Activated naive CD4-positive, alpha-beta T cell treated with anti-CD3 and anti-CD28 coated beads, Interleukin-2, amount 50 U/mL, for 72 hours (primary cell): ENCODE results near the gene CHIA. TPM values are rescaled to one million over a fixed set of nuclear protein-coding genes. Genes with fewer than 3 reads are reported as not detected.

Source experiments
- ATAC-seq, 2 donors: fragments of 150-1000 bp; cut with Tn5 transposase; 2 replicates each; pipeline ENCODE4 v1.10.0; 2021; ENCODE audit warnings: mild to moderate bottlenecking in 2 of 2, moderate library complexity in 2 of 2
- DNase-seq, 2 donors: peaks; one replicate each; pipeline ENCODE4 v3.0.0; 2021 to 2022; ENCODE audit warnings: low spot score in 2 of 2
- H3K27ac Mint-ChIP-seq, 2 donors: one replicate each; pipeline ENCODE4 v1.8.0; 2022; ENCODE audit warnings: mild to moderate bottlenecking in 2 of 2, mixed read lengths in 2 of 2
- H3K36me3 Mint-ChIP-seq, 2 donors: one replicate each; pipeline ENCODE4 v1.8.0; 2022; ENCODE audit warnings: mixed read lengths in 2 of 2
- H3K9me3 Mint-ChIP-seq, 2 donors: one replicate each; pipeline ENCODE4 v1.8.0; 2022; ENCODE audit warnings: mixed read lengths in 2 of 2
- total RNA-seq, 2 donors: library from RNA; stranded (reverse); gene quantifications; one replicate each; pipeline ENCODE4 v1.2.3, GENCODE V29; 2022

CHIA gene
- total RNA-seq, 2 donors from 2014 or later = 0.25 TPM; not detected in 1

- Mint-ChIP-seq H3K9me3 (peaks cover 0 to 16% of the 10 kb centered on the region in 2 donors), H3K36me3 (peaks cover 0 to 19% of the 10 kb centered on the region in 2 donors), H3K27ac (no peak overlapping the region)
- ATAC-seq (peak in 1 of 2 donors; percentile 33), DNase-seq (no peak)
These were observed 14.7 kb upstream of the CHIA start for GRCh38 chr1:111275780-111276433.

GRCh38 chr1:111279144-111279543 is 11.5 kb upstream of the CHIA start:
- Mint-ChIP-seq H3K9me3 (peaks cover 0 to 16% of the 10 kb centered on the region in 2 donors), H3K36me3 (peaks cover 0 to 19% of the 10 kb centered on the region in 2 donors), H3K27ac (peak overlapping the region in 1 of 2 donors; percentile 31)
- ATAC-seq (peak in 1 of 2 donors; percentile 46), DNase-seq (no peak)

GRCh38 chr1:111280267-111280666 is 10.4 kb upstream of the CHIA start:
- ATAC-seq (no peak), DNase-seq (no peak)
- no peak overlapping the region for H3K27ac Mint-ChIP-seq
- H3K9me3 Mint-ChIP-seq = peaks cover 0 to 16% of the 10 kb centered on the region in 2 donors
- H3K36me3 Mint-ChIP-seq = peaks cover 0 to 19% of the 10 kb centered on the region in 2 donors

GRCh38 chr1:111281411-111281810 is 9.2 kb upstream of the CHIA start:
- DNase-seq (no peak), ATAC-seq (no peak)
- peaks cover 0 to 13% of the 10 kb centered on the region in 2 donors for H3K9me3 Mint-ChIP-seq
- peaks cover 0 to 19% of the 10 kb centered on the region in 2 donors for H3K36me3 Mint-ChIP-seq
- no peak overlapping the region for H3K27ac Mint-ChIP-seq

GRCh38 chr1:111283838-111284237 is 6.8 kb upstream of the CHIA start:
- ATAC-seq (no peak), DNase-seq (no peak)
- Mint-ChIP-seq H3K9me3 (peaks cover 0 to 5% of the 10 kb centered on the region in 2 donors), H3K36me3 (peaks cover 0 to 8% of the 10 kb centered on the region in 2 donors), H3K27ac (no peak overlapping the region)

GRCh38 chr1:111285879-111286278 is 4.8 kb upstream of the CHIA start:
- no peak overlapping the region for H3K27ac Mint-ChIP-seq
- no peak for DNase-seq
- ATAC-seq = no peak
- H3K9me3 Mint-ChIP-seq = no peaks in the 10 kb centered on the region
- H3K36me3 Mint-ChIP-seq = no peaks in the 10 kb centered on the region

- ATAC-seq (no peak), DNase-seq (no peak)
- Mint-ChIP-seq H3K9me3 (no peaks in the 10 kb centered on the region), H3K27ac (no peak overlapping the region), H3K36me3 (no peaks in the 10 kb centered on the region)
These were observed 3.7 kb upstream of the CHIA start for GRCh38 chr1:111286912-111287311.

GRCh38 chr1:111289371-111289770 is 1.3 kb upstream of the CHIA start:
- Mint-ChIP-seq H3K9me3 (no peaks in the 10 kb centered on the region), H3K27ac (no peak overlapping the region), H3K36me3 (no peaks in the 10 kb centered on the region)
- ATAC-seq = no peak
- no peak for DNase-seq

GRCh38 chr1:111290104-111290503 is 547 bp upstream of the CHIA start:
- H3K9me3 Mint-ChIP-seq = no peaks in the 10 kb centered on the region
- H3K27ac Mint-ChIP-seq = no peak overlapping the region
- DNase-seq = no peak
- H3K36me3 Mint-ChIP-seq = no peaks in the 10 kb centered on the region
- ATAC-seq = no peak

- ATAC-seq = no peak
- Mint-ChIP-seq H3K27ac (no peak overlapping the region), H3K36me3 (peaks cover 7% of the 10 kb centered on the region in 2 donors)
These were observed 3.7 kb downstream of the CHIA start for GRCh38 chr1:111294390-111294789.

GRCh38 chr1:111302374-111302773 is 11.7 kb downstream of the CHIA start:
- H3K36me3 Mint-ChIP-seq = peaks cover 9 to 26% of the 10 kb centered on the region in 2 donors
- H3K9me3 Mint-ChIP-seq = peaks cover 12 to 39% of the 10 kb centered on the region in 2 donors
- DNase-seq (no peak), ATAC-seq (no peak)
- no peak overlapping the region for H3K27ac Mint-ChIP-seq

More at GRCh38 chr1:111294390-111294789, 3.7 kb downstream of the CHIA start:
- H3K9me3 Mint-ChIP-seq = peaks cover 9 to 22% of the 10 kb centered on the region in 2 donors
- DNase-seq = no peak

- H3K27ac Mint-ChIP-seq = no peak overlapping the region
- peaks cover 0 to 6% of the 10 kb centered on the region in 2 donors for H3K9me3 Mint-ChIP-seq
- no peak for DNase-seq
- H3K36me3 Mint-ChIP-seq = peaks cover 7 to 8% of the 10 kb centered on the region in 2 donors
- no peak for ATAC-seq
These were observed 19.0 kb downstream of the CHIA start for GRCh38 chr1:111309690-111310089.

GRCh38 chr1:111318523-111318922 is 27.9 kb downstream of the CHIA start:
- Mint-ChIP-seq H3K27ac (no peak overlapping the region), H3K9me3 (peaks cover 0 to 12% of the 10 kb centered on the region in 2 donors), H3K36me3 (no peaks in the 10 kb centered on the region)
- ATAC-seq = no peak
- DNase-seq = no peak

GRCh38 chr1:111320066-111320879 is 29.6 kb downstream of the CHIA start:
- Mint-ChIP-seq H3K9me3 (peaks cover 0 to 13% of the 10 kb centered on the region in 2 donors), H3K36me3 (no peaks in the 10 kb centered on the region), H3K27ac (peak overlapping the region; percentile 2 to 28)
- DNase-seq (no peak), ATAC-seq (peak in 1 of 2 donors; percentile 52)

- no peak overlapping the region for H3K27ac Mint-ChIP-seq
- peaks cover 7 to 20% of the 10 kb centered on the region in 2 donors for H3K9me3 Mint-ChIP-seq
- H3K36me3 Mint-ChIP-seq = peaks cover 6 to 9% of the 10 kb centered on the region in 2 donors
- no peak for DNase-seq
- no peak for ATAC-seq
These were observed 32.6 kb downstream of the CHIA start for GRCh38 chr1:111323231-111323630.

- H3K36me3 Mint-ChIP-seq = peaks cover 24 to 28% of the 10 kb centered on the region in 2 donors
- no peak for DNase-seq
- ATAC-seq = peak; percentile 37 to 76
- peaks cover 19 to 27% of the 10 kb centered on the region in 2 donors for H3K9me3 Mint-ChIP-seq
- no peak overlapping the region for H3K27ac Mint-ChIP-seq
These were observed 41.5 kb downstream of the CHIA start for GRCh38 chr1:111332190-111332589.

- Mint-ChIP-seq H3K9me3 (peaks cover 5 to 11% of the 10 kb centered on the region in 2 donors), H3K27ac (no peak overlapping the region), H3K36me3 (peaks cover 9 to 17% of the 10 kb centered on the region in 2 donors)
- DNase-seq (no peak), ATAC-seq (peak; percentile 74 to 79)
These were observed 43.5 kb downstream of the CHIA start for GRCh38 chr1:111334169-111334568.
